GM13977 (cell line): Measurements from ENCODE around the gene LAMB4.

Source experiments
- DNase-seq: peaks from one replicate; pipeline ENCODE4 v3.0.0; 2012; ENCODE audit warnings: low spot score
- CTCF ChIP-seq: IDR thresholded peaks from 2 replicates; pipeline ENCODE4 v1.5.1; 2012; ENCODE audit warnings: mild to moderate bottlenecking, control low read depth; ENCODE audit not compliant: insufficient read depth; ENCODE audit errors: extremely low read depth, missing control alignments
- in situ Hi-C: fragments of 300-500 bp; cut with MboI; formaldehyde crosslinking; loops from one replicate; pipeline ENCODE4 v1.12.0; 2022; ENCODE audit warnings: low sequenced_read_pairs, low pct_unique_long_range_greater_than_20kb, mixed read lengths, inconsistent platforms; ENCODE audit not compliant: unreplicated experiment

The LAMB4 gene

DNA sequence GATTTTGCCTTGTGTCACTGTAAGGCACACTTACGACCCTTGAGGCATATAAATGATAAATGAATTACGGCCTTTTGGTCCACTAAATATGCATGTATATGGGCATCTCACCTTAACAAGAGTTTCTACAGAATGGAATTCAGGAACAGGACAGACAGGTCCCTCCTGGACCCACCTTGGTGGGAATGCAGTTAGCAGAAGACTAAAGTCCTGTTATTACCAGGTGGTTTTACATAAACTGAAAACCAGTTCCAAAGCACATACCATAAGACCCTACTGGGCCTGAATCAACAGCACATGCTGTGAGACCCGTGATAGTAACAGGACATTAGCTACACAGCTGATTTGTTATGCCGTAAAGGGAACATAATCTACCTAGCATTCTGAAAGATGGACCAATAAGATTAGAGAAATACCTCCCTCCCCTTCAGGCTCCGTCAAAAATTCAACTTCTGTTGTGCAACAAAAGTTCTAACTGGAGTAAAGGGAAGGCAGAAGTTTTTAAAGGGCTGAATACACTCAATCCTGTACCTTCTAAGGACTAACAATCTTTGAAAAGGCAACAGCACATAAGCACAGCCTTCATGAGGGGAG lies 151.2 kb downstream of the LAMB4 start:
- TF ChIP-seq CTCF: no peak
- in situ Hi-C loops: no loop called here
- DNase-seq: no peak

DNA sequence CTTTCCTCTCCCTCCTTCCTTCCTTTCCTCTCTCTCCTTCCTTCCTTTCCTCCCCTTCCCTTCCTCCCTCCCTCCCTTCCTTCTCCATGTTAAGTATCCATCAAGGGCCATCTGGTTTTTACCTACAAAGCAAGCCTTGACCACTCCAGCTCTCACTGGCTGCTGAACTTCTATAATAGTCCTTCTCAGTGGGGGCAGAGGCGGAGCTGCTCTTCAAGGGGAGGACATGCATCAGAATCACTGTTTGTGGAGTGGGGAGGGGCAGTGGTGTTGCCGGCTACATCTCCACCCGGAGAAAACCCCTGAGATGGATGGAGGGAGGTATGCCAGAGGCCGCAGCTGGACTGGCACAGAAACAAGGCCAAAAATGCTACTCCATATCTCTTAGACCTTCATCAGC lies 153.1 kb downstream of the LAMB4 start:
- no peak for TF ChIP-seq CTCF
- DNase-seq: no peak
- in situ Hi-C loops: no loop called here

- no peak for DNase-seq
- no peak for TF ChIP-seq CTCF
- in situ Hi-C loops: no loop called here
These were observed 153.5 kb downstream of the LAMB4 start for GRCh38 chr7:107976620-107977019.

DNA sequence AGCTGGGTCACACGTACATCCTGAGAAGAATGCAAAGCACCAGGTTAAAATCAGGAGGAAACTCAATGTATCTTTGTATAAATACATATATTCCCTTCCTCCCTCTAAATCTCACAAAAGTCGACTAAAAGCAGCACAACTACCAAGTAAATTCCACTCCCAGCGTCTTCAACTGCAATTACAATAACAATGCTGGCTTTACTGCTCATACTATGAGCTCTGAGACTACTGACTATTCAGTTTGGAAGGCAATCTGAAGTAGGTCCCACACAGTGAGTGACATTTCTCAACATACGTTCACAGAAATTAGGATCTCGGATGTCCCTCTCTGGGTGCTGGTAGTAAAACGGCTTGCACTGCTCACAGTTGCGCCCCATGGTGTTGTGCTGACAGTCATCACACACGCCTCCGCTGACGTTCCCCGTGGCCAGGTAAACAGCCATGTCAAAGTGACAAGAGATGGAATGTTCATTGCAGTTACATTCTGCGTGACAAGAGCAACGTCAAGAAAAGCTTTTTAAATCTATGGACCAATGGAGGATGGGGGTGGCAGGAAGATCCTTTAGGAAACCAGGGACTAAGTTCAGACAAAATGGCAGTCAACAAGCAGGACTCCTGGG lies 154.7 kb downstream of the LAMB4 start:
- in situ Hi-C loops: no loop called here
- no peak for TF ChIP-seq CTCF
- DNase-seq: no peak

GRCh38 chr7:107973861-107974260 lies 156.3 kb downstream of the LAMB4 start:
- in situ Hi-C loops: no loop called here
- no peak for DNase-seq
- no peak for TF ChIP-seq CTCF
